ENCODE measurements around the gene SACM1L.

SACM1L gene

DNA sequence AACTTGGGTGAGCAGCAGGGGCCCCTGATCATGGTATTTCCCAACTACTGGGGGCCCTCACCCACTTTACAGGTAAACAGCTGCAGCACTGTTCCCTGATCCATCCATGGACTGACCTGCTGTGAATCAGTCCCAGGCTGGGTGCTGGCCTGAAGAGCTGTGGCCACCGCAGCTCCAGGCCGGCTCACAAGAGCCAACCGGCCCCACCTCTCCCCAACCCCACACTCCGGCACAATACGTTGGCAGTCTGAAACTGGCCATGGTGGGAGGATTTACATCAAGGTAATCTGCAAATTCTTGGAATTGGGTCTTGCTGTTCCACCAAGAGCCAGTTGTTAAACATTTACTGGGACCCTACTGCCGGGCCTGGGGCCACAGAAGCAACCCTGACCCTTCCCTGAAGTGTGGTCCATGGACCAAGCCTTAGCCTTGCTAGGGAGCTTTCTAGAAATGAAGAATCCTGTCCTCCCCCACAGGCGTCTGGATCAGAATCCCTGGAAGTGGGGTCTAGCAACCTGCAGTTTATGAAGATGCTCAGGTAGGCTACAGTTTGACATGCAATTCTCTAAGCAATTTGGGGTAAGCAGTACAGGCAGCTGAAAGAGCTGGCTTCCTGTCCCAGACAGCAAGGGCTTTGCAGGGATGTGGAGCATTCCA, 103.4 kb downstream of the SACM1L start:
- DNase-seq: no peak

GRCh38 chr3:45793482-45794176, 104.4 kb downstream of the SACM1L start:
- no peak for DNase-seq

DNA sequence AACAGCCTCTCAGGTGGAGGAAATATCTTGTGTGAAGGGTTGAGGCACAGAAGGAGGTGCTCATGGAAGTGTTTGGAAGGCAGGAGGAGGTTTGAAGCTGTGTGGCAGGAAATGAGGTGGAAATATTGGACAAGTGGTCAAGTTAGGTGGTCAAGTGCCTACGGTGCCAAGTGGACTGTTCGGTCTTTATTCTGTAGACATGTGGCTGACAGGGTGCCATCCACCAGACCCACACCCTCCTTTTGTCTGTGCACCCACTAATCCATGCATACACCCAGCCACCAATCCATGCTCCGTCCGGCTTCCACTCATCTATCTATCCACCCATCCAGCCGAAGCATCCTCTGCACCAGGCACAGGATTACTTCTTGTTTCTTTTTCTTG, 105.0 kb downstream of the SACM1L start:
- no peak for DNase-seq

GRCh38 chr3:45794660-45795059, 105.5 kb downstream of the SACM1L start:
- DNase-seq: no peak

Data from EL (cell line).